ENCODE measurements around the gene OMG.
"Not testable (repeated sequence)": the region's sequence is repeated elsewhere in the genome, so short reads cannot be mapped to it uniquely, and the experiment has no call there.

Gene OMG

DNA sequence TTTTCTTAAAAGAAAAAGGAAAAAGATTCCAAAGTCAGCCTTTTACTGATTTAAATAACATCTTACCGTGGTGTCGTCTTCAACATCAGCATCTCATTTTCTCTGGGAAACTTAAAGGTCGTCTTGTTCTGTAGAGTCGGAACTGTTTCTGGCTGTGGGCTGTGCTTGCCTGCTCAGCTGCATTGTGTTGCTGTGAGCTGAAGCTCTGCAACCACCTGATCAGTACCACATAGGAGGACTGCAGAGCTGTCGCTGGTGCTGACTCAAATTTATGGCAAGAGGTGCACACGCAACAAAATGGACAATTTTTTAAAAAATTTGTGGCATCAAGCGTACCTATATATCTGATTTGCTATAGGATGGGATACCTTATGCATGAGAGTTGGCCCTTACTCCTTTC is at the start of gene OMG:
Gene OMG, minus strand, starts transcription at position 150 of the 400 bp plus-strand sequence. CDS start 908 bp downstream, outside the sequence.
- DNase-seq = no peak

GRCh38 chr17:31345191-31345747 is 48.2 kb upstream of the OMG start:
- not testable (repeated sequence) for DNase-seq

DNA sequence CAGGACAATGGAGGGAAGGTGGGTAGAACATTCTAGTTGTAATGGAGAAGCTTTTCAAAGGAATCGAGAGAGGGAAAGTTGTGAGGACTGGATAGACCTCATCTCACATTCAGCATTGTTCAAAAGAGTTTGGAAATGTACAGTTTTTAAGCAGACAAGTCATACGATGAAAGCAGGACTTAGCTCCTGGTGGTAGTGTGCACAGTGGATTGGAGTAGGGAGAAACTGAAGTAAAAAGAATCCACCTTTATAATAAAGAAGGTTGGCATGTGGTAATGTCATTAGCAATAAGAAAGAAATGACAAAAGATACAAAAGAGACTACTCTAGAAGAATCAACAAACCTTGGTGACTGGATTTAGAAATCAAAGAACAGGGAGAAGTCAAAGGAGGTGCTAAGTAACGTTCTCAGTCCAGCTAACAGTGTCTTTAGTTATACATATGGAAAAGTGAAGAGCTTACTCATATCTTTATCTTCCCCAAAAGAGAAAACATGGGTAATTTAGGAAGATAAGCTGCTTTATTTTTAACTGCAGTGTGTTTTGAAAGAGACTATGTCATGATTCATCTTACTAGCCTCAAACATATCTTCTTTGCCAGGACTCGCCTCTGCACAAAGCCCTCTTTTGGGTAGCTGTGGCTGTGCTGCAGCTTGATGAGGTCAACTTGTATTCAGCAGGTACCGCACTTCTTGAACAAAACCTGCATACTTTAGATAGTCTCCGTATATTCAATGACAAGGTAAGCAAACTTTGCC is 43.0 kb upstream of the OMG start:
- no peak for DNase-seq

DNA sequence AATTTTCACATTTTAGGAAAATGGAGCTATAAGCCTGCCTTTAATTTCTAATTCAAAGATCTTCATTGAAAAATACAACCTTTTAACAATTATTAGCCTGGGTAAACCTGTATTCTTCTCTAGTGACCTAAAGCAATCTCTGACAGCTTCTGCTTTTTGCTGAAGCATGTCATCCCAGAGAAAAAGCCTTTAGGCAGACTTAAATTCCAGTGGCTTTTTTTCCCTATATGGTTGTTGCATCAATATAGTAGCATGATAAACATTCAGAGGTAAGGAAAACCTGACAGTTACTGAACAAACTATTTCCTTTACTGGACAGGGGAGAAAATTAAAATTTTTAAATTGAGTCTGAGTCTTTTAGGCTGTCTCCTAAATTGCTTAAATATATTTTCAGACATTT is 32.2 kb upstream of the OMG start:
- no peak for DNase-seq

GRCh38 chr17:31328160-31328535 is 31.1 kb upstream of the OMG start:
- DNase-seq = no peak

DNA sequence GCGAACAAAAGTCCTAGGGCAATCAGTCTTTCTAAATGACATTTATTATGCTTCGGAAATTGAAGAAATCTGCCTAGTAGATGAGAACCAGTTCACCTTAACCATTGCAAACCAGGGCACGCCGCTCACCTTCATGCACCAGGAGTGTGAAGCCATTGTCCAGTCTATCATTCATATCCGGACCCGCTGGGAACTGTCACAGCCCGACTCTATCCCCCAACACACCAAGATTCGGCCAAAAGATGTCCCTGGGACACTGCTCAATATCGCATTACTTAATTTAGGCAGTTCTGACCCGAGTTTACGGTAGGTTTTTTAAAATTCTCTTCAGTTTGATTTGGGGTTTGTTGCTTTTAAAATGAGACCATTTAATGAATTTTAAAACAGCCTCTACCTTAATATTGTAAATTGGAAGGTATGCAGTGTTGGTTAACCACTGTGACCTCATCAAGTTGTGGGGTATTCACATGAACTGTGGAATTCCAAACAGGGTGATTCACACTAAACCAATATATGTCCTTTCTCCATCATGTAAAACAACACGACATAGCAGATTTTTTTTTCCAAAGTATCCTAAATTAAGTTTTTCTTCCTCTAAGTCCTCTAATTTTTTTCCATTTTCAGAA is 30.6 kb upstream of the OMG start:
- no peak for DNase-seq

GRCh38 chr17:31323551-31323950 is 26.5 kb upstream of the OMG start:
- no peak for DNase-seq

- no peak for DNase-seq
These were observed 24.9 kb upstream of the OMG start for GRCh38 chr17:31321966-31322365.

GRCh38 chr17:31321481-31321880 is 24.4 kb upstream of the OMG start, which contains the start of gene EVI2A:
EVI2A (minus strand) TSS chr17:31321622; CDS start chr17:31319013, 2,609 bp downstream.
- no peak for DNase-seq

DNA sequence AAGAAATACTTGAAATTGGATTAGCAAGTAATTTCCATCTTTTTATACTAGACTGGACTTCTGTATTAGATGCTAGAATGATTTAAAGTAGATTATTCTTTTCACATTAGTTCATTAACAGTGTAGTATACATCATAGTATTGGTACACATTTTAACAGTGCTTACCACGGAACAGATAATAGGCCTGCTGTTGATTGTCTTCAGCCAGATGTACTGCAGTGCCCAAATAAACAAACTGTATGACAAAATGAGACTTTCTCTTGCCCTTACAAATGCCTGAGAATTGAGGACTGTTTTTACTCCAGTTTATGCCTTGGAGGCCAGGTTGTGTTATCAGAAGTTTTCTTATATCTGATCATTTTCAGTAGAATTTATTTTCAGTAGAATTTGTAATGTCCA is 23.8 kb upstream of the OMG start:
- DNase-seq = no peak

DNA sequence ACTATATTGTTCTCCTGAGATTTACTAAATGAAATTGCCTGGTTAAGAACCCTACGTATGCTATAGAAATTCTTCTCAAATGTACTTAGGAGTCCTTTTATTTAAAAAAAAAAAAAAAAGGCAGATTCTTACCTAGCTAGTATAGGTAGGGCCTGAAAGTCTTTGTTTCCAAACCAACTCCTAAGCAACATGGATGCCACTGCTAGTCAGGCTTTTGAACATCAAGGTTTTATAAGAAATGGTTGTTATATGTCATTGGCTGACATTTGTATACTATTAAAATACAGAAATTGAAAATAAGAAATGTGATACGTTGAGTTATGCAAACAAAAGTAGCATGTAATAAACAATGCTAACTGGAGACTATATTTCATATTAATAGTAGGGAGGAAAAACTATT is 23.2 kb upstream of the OMG start:
- no peak for DNase-seq

DNA sequence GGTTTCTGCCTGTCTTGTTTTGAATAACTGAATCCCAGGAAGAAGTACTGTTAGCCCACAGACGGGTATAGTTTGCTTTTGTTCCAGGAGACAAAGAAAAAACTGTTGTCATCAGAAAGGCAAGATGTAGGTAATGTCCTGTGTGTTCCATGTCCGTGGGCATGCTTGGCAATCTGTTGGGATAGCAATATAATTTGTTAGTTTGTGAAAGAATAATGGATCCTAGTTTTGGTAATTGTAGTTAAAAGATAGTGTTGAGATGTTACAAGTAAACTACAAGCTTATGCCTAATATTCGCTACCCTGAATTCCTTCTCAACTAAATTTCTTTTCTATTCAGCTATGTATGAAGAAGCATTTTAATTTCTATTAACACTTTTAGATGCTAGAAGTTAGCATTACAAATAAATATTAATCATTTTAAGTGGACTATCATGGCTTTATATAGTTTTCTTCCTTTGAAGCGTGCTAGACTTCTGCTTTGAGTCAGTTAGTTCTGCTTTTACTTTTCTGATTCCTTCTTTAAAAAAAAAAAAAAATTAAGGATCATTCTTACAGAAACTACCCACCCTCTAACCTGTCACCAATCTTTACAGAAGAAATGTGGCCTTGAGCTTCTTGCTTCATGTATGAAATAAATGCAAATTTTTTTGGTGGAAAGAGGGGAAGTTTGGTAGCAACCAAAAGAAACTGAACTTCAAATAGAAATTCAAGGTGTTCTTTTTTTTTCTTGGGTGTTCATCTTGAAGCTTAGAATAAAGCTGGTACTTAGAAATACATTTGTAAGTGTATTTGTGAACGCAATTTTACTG is 22.0 kb upstream of the OMG start:
- no peak for DNase-seq

GRCh38 chr17:31318298-31318801 is 21.3 kb upstream of the OMG start:
- DNase-seq = no peak

GRCh38 chr17:31314782-31315100 is 17.7 kb upstream of the OMG start:
- DNase-seq = no peak

GRCh38 chr17:31313982-31314781 is 17.1 kb upstream of the OMG start, which contains the start of gene EVI2B:
EVI2B (minus strand) TSS chr17:31314054; CDS start chr17:31305609, 8,445 bp downstream.
- DNase-seq = no peak

DNA sequence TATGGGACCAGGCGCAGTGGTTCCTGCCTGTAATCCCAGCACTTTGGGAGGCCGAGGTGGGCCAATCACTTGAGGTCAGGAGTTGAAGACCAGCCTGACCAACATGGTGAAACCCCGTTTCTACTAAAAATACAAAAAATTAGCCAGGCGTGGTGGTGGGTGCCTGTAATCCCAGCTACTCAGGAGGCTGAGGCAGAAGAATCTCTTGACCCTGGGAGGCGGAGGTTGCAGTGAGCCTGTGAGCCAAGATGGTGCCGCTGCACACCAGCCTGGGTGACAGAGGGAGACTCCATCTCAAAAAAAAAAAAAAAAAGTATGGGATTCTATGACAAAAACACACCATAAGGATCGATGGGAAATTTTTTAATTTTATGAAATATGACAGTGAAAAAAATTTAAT is 15.2 kb upstream of the OMG start:
- DNase-seq = not testable (repeated sequence)

DNA sequence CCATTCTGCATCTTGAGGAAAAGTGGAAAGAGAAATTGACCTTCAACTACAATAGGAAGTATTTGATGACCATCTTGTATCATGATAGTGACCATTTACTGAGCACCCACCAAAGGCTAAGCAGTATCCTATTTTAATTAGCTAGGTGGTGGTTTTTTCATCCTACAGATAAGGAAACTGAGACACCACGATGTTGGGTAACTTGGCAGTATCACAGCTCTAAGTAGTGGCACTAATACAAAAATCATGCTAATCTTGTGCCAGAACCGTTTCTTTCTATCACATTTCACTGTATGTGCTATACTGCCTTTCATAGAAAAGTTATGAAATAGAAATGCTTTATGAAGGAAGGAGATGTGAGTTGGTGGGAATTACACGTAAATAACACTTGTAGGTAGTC is 14.5 kb upstream of the OMG start:
- no peak for DNase-seq

GRCh38 chr17:31310886-31311285 is 13.8 kb upstream of the OMG start:
- DNase-seq = no peak

GRCh38 chr17:31310260-31310659 is 13.2 kb upstream of the OMG start:
- no peak for DNase-seq

DNA sequence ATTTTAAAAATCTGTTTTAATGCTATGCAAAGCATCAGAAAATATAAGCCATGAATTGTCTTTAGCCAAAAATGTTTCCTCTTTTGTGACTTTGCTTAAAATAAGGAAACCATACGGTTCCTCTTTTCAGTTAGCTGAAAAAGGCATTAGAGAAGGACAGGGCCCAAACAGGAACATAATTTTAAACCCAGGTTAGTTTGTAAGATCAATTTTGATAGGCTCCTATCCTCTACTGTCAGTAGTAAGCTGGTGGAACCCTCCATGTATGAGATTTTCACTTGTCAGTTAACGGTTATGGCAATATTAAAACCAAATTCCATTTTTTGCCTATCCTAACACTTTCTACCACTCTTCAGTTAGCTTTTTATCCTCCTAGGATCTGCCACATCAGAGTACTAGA is 12.5 kb upstream of the OMG start:
- DNase-seq = no peak

GRCh38 chr17:31308372-31309334 is 11.6 kb upstream of the OMG start:
- DNase-seq = no peak

Measured in cortex of kidney (tissue), 1 donor.